UCSD-AML1 (cell line): ENCODE data around the gene OR2T29.
"Not testable (repeated sequence)": the region's sequence is repeated elsewhere in the genome, so short reads cannot be mapped to it uniquely, and the experiment has no call there.

Experiments used
- DNase-seq: peaks from one replicate; lab custom pipeline; 2025; ENCODE audit not compliant: unreplicated experiment; lab: John Stamatoyannopoulos, UW

OR2T29 gene

GRCh38 chr1:248521856-248522255 lies 40.7 kb downstream of the OR2T29 start:
- DNase-seq = no peak

- not testable (repeated sequence) for DNase-seq
These were observed 52.4 kb downstream of the OR2T29 start for GRCh38 chr1:248510217-248510616.

GRCh38 chr1:248507773-248508172 lies 54.8 kb downstream of the OR2T29 start, which contains the start of gene OR2G6:
OR2G6 (plus strand) TSS chr1:248508073; CDS start chr1:248521647, 13,574 bp downstream.
- DNase-seq = not testable (repeated sequence)
